Smooth muscle cell (in vitro differentiated cells): ENCODE measurements around the gene GRM1. TPM values are rescaled to one million over a fixed set of nuclear protein-coding genes. Genes with fewer than 3 reads are reported as not detected.
"Not testable (repeated sequence)": the region's sequence is repeated elsewhere in the genome, so short reads cannot be mapped to it uniquely, and the experiment has no call there.

ENCODE experiments used
- DNase-seq: peaks from one replicate; lab custom pipeline; 2025; ENCODE audit not compliant: unreplicated experiment; lab: John Stamatoyannopoulos, UW
- H2AFZ ChIP-seq: fragments of 200-600 bp; sonication (generic); 2 replicates; pipeline ENCODE4 v1.6.0; 2016; ENCODE audit warnings: antibody characterized with exemption, low read depth, mild to moderate bottlenecking
- H3F3A ChIP-seq: fragments of 200-600 bp; sonication (generic); 2 replicates; pipeline ENCODE4 v1.6.0; 2017; ENCODE audit warnings: antibody characterized with exemption, low read depth
- H3K27ac ChIP-seq: fragments of 200-600 bp; sonication (generic); 2 replicates; pipeline ENCODE4 v1.5.1; 2016; ENCODE audit warnings: low read depth, mild to moderate bottlenecking
- H3K27me3 ChIP-seq: fragments of 200-600 bp; sonication (generic); 2 replicates; pipeline ENCODE4 v1.6.1; 2016; ENCODE audit warnings: low read depth, mild to moderate bottlenecking
- H3K36me3 ChIP-seq: fragments of 200-600 bp; sonication (generic); 2 replicates; pipeline ENCODE4 v1.5.1; 2016; ENCODE audit warnings: low read depth
- H3K4me1 ChIP-seq: fragments of 200-600 bp; sonication (generic); 2 replicates; pipeline ENCODE4 v1.5.1; 2016; ENCODE audit warnings: low read depth
- H3K4me2 ChIP-seq: fragments of 200-600 bp; sonication (generic); 2 replicates; pipeline ENCODE4 v1.6.0; 2016; ENCODE audit warnings: mild to moderate bottlenecking
- H3K4me3 ChIP-seq: fragments of 200-600 bp; sonication (generic); 2 replicates; pipeline ENCODE4 v1.5.1; 2016; ENCODE audit warnings: mild to moderate bottlenecking
- H3K79me2 ChIP-seq: fragments of 200-600 bp; sonication (generic); 2 replicates; pipeline ENCODE4 v1.6.0; 2016; ENCODE audit warnings: low read depth, mild to moderate bottlenecking
- H3K9ac ChIP-seq: fragments of 200-600 bp; sonication (generic); 2 replicates; pipeline ENCODE4 v1.6.0; 2016; ENCODE audit warnings: low read depth
- H3K9me3 ChIP-seq: fragments of 200-600 bp; sonication (generic); replicated peaks from 2 replicates; pipeline ENCODE4 v1.5.1; 2016; ENCODE audit warnings: low read depth
- H4K20me1 ChIP-seq: fragments of 200-600 bp; sonication (generic); 2 replicates; pipeline ENCODE4 v1.6.0; 2016; ENCODE audit warnings: low read depth
- CTCF ChIP-seq: fragments of 200-600 bp; sonication (generic); IDR thresholded peaks from 2 replicates; pipeline ENCODE4 v1.5.1; 2017; ENCODE audit warnings: borderline replicate concordance, mild to moderate bottlenecking, antibody characterized with exemption; ENCODE audit not compliant: insufficient read depth, poor library complexity, severe bottlenecking
- WGBS: methylation state at CpG from one replicate; pipeline ENCODE4 v1.1.7; 2016; ENCODE audit warnings: low lambda C conversion rate; 5-methylcytosine and 5-hydroxymethylcytosine counted together
- polyA plus RNA-seq: library from polyadenylated mRNA; unstranded; fragments of >200 nt; fragmentation: Nextera tagmentation; extraction: Ambion mirVana; gene quantifications from 2 replicates; pipeline ENCODE4 v1.2.1, GENCODE V29; 2016
- total RNA-seq: library from RNA; depleted of rRNA; stranded (reverse); fragments of >200 nt; gene quantifications from 2 replicates; pipeline ENCODE4 v1.2.3, GENCODE V29; 2014

GRM1 gene
- total and polyA plus RNA-seq, 2 experiments from 2014 or later: not detected

GRCh38 chr6:146240322-146240721 lies 211.5 kb downstream of the GRM1 start:
- Histone ChIP-seq H3K27ac (no peak overlapping the region), H4K20me1 (no peaks in the 10 kb centered on the region), H3K9me3 (no peaks in the 10 kb centered on the region), H3K4me2 (no peak overlapping the region), H3K9ac (no peak overlapping the region), H3K27me3 (no peaks in the 10 kb centered on the region), H3K79me2 (no peaks in the 10 kb centered on the region), H3F3A (no peaks in the 10 kb centered on the region), H2AFZ (no peak overlapping the region), H3K4me1 (no peaks in the 10 kb centered on the region), H3K36me3 (no peaks in the 10 kb centered on the region), H3K4me3 (no peak overlapping the region)
- DNase-seq: no peak
- TF ChIP-seq CTCF: no peak
- WGBS: 96% methylated on average over 1 of the region's 1 CpG

- H3K27me3 ChIP-seq: no peaks in the 10 kb centered on the region
- H3F3A ChIP-seq: no peaks in the 10 kb centered on the region
- H3K4me2 ChIP-seq: no peak overlapping the region
- no peak for DNase-seq
- WGBS: 87% methylated on average over 2 of the region's 2 CpGs
- no peaks in the 10 kb centered on the region for H3K4me1 ChIP-seq
- no peak for TF ChIP-seq CTCF
- H3K9me3 ChIP-seq: no peaks in the 10 kb centered on the region
- no peak overlapping the region for H3K9ac ChIP-seq
- H3K27ac ChIP-seq: no peak overlapping the region
- H3K79me2 ChIP-seq: no peaks in the 10 kb centered on the region
- no peak overlapping the region for H2AFZ ChIP-seq
- H4K20me1 ChIP-seq: no peaks in the 10 kb centered on the region
- no peak overlapping the region for H3K4me3 ChIP-seq
- no peaks in the 10 kb centered on the region for H3K36me3 ChIP-seq
These were observed 211.9 kb downstream of the GRM1 start for GRCh38 chr6:146240807-146241206.

GRCh38 chr6:146243646-146244045 lies 214.8 kb downstream of the GRM1 start:
- H3K79me2 ChIP-seq, H3K9me3 ChIP-seq, H4K20me1 ChIP-seq, H3K27me3 ChIP-seq, H2AFZ ChIP-seq, H3K4me3 ChIP-seq, H3K9ac ChIP-seq, H3K4me2 ChIP-seq, DNase-seq, H3K27ac ChIP-seq, H3K4me1 ChIP-seq, H3F3A ChIP-seq, H3K36me3 ChIP-seq: not testable (repeated sequence)
- 62% methylated on average over 5 of the region's 5 CpGs for WGBS

GRCh38 chr6:146244630-146245143 lies 215.8 kb downstream of the GRM1 start:
- no peak for DNase-seq
- H3F3A ChIP-seq: no peaks in the 10 kb centered on the region
- no peaks in the 10 kb centered on the region for H3K36me3 ChIP-seq
- no peaks in the 10 kb centered on the region for H3K4me1 ChIP-seq
- TF ChIP-seq CTCF: no peak
- WGBS: 92% methylated on average over 5 of the region's 5 CpGs
- H3K27me3 ChIP-seq: no peaks in the 10 kb centered on the region
- no peak overlapping the region for H2AFZ ChIP-seq
- H3K9ac ChIP-seq: no peak overlapping the region
- no peak overlapping the region for H3K4me2 ChIP-seq
- H3K4me3 ChIP-seq: no peak overlapping the region
- H3K79me2 ChIP-seq: no peaks in the 10 kb centered on the region
- H4K20me1 ChIP-seq: no peaks in the 10 kb centered on the region
- H3K27ac ChIP-seq: no peak overlapping the region
- no peaks in the 10 kb centered on the region for H3K9me3 ChIP-seq
